ENCODE data around the gene RALGPS2.

The RALGPS2 gene

GRCh38 chr1:178962853-178963711 lies 238.0 kb downstream of the RALGPS2 start:
- DNase-seq (ENCODE audit: low read depth, low spot score): no peak

GRCh38 chr1:178964469-178965330 lies 239.7 kb downstream of the RALGPS2 start:
- DNase-seq (ENCODE audit: low read depth, low spot score): no peak

GRCh38 chr1:178966312-178966711 lies 241.3 kb downstream of the RALGPS2 start:
- DNase-seq (ENCODE audit: low read depth, low spot score): no peak

GRCh38 chr1:178969226-178969987 lies 244.4 kb downstream of the RALGPS2 start:
- DNase-seq (ENCODE audit: low read depth, low spot score): no peak

GRCh38 chr1:178970184-178970583 lies 245.1 kb downstream of the RALGPS2 start:
- no peak for DNase-seq (ENCODE audit: low read depth, low spot score)

Measured in activated CD4-positive, CD25-positive, alpha-beta regulatory T cell treated with anti-CD3 and anti-CD28 coated beads, Interleukin-2, amount 50 U/mL, for 16 hours (primary cell).